OCI-LY1 (cell line): ENCODE results near the gene TIMP2.

Experiments used
- CTCF ChIP-seq: fragments of 200-600 bp; sonication (generic), shearing (Covaris generic); IDR thresholded peaks from 2 replicates; pipeline ENCODE4 v1.5.1; 2017; ENCODE audit warnings: mild to moderate bottlenecking, antibody characterized with exemption, low read length, moderate library complexity, mixed read lengths
- EZH2 ChIP-seq: fragments of 200-600 bp; sonication (generic), shearing (Covaris generic); IDR thresholded peaks from 2 replicates; pipeline ENCODE4 v1.8.0; 2017; ENCODE audit warnings: borderline replicate concordance, mixed run types, mild to moderate bottlenecking, antibody characterized with exemption, low read length, moderate library complexity, mixed read lengths

GRCh38 chr17:78878871-78879527 is 46.2 kb downstream of the TIMP2 start:
- TF ChIP-seq CTCF (no peak), EZH2 (no peak)
